Brain pericyte (primary cell): ENCODE results near the gene C17orf67.

ENCODE experiments used
- DNase-seq: peaks from one replicate; pipeline ENCODE4 v3.0.0-alpha.2; 2012; ENCODE audit warnings: low read depth, low spot score

The C17orf67 gene

GRCh38 chr17:56833057-56833808 lies 487 bp downstream of the C17orf67 start:
- no peak for DNase-seq

DNA sequence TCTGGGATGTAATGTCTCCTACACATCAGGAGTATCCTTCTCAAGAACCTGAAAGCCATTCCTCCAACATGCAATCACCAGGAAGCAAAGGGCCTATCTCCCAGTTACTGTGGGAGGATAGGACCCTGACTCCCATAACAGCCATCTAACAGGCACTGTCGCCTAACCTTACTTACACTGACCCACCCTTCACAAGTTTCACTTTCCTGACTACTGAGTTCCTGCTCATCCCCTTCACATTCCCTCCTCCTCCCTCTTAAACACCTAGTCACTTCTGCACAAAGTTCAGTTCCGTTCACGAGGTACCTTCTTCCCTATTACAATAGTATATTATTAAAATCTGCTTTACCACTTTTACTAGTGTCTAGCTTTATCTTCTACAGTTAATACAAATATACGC lies 1.3 kb downstream of the C17orf67 start:
- no peak for DNase-seq

DNA sequence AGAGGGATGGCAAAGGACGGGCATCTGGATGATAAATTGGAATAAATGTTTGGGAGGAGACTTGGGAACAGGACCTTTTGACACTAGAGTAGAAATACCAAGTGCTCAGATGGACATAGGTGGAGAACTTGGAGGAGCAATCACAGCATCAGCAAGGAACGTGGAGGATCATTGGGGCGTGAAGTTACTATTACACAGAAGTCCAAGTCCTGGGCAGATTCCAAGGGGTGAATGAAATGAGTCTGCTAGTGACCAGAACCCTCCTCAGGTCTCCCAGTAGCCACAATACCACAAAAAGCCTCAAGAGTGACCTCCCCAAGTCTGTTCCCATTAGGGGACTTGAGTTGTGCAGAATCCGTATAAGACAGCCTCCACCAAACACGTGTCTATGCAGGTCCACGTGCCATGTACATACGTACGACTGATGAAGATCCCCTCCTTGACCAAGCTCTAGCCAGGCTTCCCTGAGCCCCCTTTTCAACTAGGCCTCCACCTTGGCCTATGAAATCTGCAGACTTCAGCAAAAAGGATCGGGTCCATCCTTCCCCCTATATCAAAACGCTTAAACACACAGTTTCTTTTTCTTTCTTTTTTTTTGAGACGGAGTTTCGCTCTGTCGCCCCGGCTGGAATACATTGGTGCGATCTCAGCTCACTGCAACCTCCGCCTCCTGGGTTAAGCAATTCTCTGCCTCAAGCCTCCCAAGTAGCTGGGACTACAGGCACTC lies 2.2 kb downstream of the C17orf67 start:
- no peak for DNase-seq

DNA sequence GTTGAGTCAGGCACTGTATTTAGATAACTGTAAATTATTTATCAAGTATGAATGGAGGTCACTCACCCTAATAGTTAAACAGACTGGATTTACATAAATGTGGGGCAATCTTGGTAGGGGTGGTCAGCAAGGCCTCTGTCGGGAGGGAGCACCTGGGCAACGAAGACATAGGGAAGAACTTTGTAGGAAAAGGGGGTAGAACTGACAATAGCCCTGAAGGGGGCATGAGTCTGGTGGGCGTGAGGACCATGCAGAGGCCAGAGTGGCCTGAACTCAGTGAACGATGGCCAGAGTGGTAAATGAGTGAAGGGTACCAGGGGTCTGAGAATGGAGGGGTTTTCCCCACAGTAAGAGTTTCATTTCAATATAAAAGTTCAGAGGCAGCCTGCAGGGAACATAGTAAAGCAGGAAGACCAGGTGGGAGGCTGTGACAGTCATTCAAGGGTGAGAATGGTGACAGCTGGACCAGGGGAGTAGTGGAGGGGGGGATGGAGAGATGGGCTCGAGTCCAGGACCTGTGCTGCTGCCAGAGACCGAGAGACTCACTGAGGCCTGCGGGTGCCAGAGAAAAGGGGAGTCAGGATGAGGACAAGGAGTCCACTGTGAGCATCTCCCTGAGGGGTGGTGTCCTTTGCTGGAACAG lies 2.9 kb downstream of the C17orf67 start:
- DNase-seq = no peak

GRCh38 chr17:56826611-56827414 lies 6.9 kb downstream of the C17orf67 start:
- DNase-seq = no peak

- DNase-seq = no peak
Observed at GRCh38 chr17:56824503-56824902, 9.2 kb downstream of the C17orf67 start.

DNA sequence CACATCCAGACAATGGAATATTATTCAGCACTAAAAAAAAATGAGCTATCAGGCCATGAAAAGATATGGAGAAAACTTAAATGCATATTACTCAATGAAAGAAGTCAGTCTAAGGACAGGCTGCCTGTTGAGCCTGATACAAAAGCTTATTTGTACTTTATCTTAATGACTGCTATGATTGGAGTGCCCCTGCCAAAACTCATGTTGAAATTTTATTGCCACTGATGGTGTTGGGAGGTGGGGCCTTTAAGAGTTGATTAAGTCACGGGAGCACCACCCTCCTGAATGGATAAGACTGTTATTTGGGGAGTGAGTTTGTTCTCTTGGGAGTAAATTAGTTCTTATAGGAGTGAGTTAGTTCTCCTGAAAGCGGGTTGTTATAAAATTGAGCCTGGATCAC lies 9.9 kb downstream of the C17orf67 start:
- no peak for DNase-seq

DNA sequence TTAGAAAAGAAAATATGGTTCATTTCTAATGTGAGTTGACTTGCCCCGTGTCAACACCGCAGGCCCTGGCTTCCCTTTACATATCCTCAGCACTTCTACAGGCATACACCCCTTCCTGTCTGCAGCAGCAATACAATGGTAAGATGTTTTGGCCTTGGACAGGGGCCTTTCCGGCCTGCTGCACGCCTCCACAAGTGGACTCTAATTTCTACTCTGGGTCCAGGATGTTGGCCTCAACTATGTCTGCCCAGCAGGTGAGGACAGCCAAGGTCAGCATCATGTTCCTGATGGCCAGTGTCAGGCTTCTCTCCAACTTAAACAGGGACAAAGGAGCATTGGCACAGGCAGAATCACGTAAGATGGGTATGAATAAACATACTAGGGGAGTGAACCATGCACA lies 11.0 kb downstream of the C17orf67 start:
- DNase-seq = no peak

- DNase-seq = no peak
Observed at GRCh38 chr17:56821847-56822534, 11.7 kb downstream of the C17orf67 start.

- DNase-seq = no peak
Observed at GRCh38 chr17:56820207-56820606, 13.5 kb downstream of the C17orf67 start.

GRCh38 chr17:56819431-56820145 lies 14.1 kb downstream of the C17orf67 start:
- no peak for DNase-seq

DNA sequence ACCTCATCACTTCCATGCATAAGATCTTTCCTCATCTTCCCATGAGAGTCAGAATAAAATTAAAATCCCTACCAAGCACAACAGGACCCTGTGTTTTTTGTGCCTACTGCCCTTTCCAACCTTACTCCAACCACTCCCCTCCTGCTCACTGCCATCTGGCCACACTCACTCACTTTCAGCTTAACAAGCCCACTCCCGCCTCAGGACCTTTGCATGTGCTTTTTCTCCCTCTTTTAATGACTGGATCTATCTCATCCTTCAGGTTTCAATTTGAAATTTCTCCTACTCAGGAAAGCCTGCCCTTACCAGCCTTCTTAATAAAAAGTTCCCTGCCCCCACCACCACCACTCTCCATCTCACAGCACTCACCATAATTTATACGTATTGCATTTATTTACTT lies 14.7 kb downstream of the C17orf67 start:
- no peak for DNase-seq

- no peak for DNase-seq
Observed at GRCh38 chr17:56817066-56817465, 16.7 kb downstream of the C17orf67 start.

DNA sequence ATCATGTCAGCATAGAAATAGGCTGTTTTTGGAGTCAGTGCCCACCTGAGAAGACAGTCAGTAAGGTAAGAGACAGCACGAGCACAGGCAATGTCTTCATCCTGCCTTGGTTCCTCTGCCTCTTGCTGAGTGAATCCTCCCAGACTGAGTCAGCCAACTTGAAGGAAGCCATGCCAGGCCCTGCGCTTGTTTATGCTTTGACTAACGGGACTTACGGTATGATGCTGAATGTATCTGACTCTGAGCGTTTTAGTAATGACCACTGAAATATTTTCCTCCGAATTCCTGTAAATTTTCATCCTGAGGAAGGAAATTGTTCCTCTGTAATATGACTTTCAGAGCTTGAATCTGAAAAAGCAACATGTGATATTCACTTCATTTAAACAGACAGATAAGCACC lies 18.0 kb downstream of the C17orf67 start:
- DNase-seq = no peak

DNA sequence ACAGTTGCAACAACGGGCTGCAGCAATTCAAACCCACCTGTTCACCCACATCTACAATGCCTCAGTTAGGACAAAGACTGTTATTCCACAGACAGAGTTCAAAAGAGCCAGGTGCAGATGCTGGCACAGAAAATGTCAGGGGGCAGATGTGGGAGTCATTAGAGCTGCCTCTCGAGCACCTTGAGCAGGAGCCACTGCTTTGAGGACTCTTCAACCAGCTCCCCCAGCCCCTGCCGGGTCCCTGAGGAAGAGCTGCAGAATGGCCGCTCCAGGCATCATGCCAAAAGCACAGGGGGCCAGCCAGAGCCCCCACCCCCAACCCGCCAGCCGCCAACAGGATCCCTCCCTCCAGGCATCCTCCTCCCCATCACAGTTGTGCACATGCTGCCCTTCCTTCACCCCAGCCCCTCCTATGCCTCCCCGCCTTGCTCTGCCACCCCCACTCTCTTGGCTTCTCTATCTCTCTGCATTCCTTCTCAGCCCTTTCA lies 20.8 kb downstream of the C17orf67 start:
- no peak for DNase-seq

DNA sequence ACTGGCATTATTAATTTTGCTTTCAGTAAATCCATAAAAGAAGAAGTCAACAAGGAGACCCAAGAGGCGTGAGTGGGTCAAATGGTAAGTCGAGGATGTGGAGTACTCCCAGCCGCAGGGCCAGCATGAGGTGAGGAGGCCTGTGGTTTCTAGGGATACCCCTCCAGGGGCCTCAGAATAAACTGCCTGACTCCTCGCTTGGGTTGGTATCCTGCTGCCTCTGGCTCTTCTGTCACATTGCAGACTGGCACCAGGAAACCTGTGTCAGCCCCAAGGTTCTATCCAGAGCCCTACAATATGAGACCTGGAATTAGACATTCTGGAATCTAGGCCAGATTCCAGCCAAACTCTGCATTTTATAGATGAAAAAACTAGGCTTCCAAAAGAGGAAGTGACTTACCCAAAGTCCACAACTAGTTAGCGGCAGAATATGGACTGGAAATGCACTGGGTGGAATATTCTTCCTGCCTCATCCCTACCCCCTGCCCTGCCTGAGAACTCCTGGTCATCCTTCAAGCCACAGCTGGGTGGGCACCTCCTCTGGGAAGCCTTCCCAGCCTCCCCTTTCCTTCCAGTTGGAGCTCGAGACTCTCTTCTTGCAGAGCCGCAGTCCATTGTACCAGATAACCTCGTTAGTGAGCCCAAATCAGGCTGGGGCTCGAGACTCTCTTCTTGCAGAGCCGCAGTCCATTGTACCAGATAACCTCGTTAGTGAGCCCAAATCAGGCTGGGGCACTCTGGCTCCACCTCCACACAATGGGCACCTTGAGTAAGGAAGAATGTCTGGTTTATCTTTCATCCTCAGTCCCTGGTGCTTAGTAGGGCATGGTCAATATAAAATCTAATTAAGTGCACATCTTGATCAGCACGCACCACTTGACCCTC lies 22.6 kb downstream of the C17orf67 start:
- DNase-seq = no peak

GRCh38 chr17:56810343-56810742 lies 23.4 kb downstream of the C17orf67 start:
- no peak for DNase-seq

- no peak for DNase-seq
Observed at GRCh38 chr17:56809820-56810179, 23.9 kb downstream of the C17orf67 start.

DNA sequence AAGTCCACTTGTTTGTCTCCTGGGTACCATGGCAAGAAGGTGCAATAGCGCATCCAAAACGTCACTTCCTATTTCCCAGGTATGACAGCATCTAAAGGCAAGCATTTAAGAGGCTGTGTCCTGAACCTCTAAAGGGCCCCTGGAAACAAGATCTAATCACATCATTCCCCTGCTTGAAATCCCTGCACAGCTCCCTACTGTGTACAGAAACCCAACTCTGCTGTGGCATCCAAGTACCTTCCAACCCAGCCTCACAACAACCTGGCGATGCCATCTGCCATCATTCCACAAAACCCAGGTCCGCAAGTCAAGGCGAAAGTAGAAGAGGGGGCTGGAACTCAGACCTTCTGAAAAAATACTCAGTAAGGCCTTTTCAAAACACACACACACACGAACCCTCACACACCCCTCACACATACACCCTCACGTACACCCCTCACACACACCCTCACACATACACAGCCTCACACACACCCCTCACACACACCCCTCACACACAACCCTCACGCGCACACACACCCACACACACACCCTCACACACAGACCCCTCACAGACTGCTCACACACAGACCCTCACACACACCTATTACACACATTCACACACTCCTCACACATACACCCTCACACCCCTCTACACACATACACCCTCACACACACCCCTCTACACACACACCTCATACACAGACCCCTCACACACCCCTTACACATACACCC lies 24.5 kb downstream of the C17orf67 start:
- DNase-seq = no peak
